Body of pancreas (tissue), 4 donors: Measurements from ENCODE around the gene ACTG1. TPM values are rescaled to one million over a fixed set of nuclear protein-coding genes. Genes with fewer than 3 reads are reported as not detected.
"Not testable (repeated sequence)": the region's sequence is repeated elsewhere in the genome, so short reads cannot be mapped to it uniquely, and the experiment has no call there.

Source experiments
- ATAC-seq: fragments of 150-250 bp; one replicate; pipeline ENCODE4 v1.9.1; 2016
- DNase-seq, 4 donors: peaks; one replicate each; pipeline ENCODE4 v3.0.0-alpha.2; 2019
- H3K27ac ChIP-seq, 4 donors: fragments of 200-600 bp; sonication (generic); 1 replicate in 3 of 4; 2 replicates in 1 of 4; pipeline versions ENCODE4 v1.5.1 to v1.6.1; 2016 to 2019; ENCODE audit warnings: mild to moderate bottlenecking in 1 of 4, mixed read lengths in 1 of 4, moderate library complexity in 1 of 4
- H3K27me3 ChIP-seq, 2 donors: fragments of 200-600 bp; sonication (generic); one replicate each; pipeline ENCODE4 v1.6.0; 2016; ENCODE audit warnings: mild to moderate bottlenecking in 1 of 2
- H3K36me3 ChIP-seq, 2 donors: fragments of 200-600 bp; sonication (generic); replicated peaks in 1 of 2; 2 replicates each; pipeline ENCODE4 v1.5.1; 2016; ENCODE audit warnings: low read depth in 2 of 2; ENCODE audit not compliant: insufficient read depth in 1 of 2
- H3K4me1 ChIP-seq: fragments of 200-600 bp; sonication (generic); one replicate; pipeline ENCODE4 v1.6.0; 2016
- H3K4me3 ChIP-seq, 2 donors: fragments of 200-600 bp; sonication (generic); 1 replicate in 1 of 2; 2 replicates in 1 of 2; pipeline ENCODE4 v1.5.1; 2016 to 2019
- H3K9me3 ChIP-seq, 3 donors: fragments of 200-600 bp; sonication (generic); 1 replicate in 2 of 3; 2 replicates in 1 of 3; pipeline ENCODE4 v1.5.1; 2016
- POLR2A ChIP-seq, 3 donors: fragments of 450-650 bp; IDR thresholded peaks; one replicate each; pipeline ENCODE4 v1.6.1; 2016; ENCODE audit warnings: antibody characterized with exemption in 3 of 3, mild to moderate bottlenecking in 2 of 3
- WGBS, 2 donors: methylation state at CpG; one replicate each; pipeline ENCODE4 v1.1.5; 2017; 5-methylcytosine and 5-hydroxymethylcytosine counted together
- intact Hi-C: fragments of 100-400 bp; cut with DNase I; formaldehyde crosslinking; loops from one replicate; pipeline ENCODE4 v1.15.1; 2023
- total RNA-seq, 2 donors: library from RNA; depleted of rRNA; stranded (reverse); fragments of >200 nt; gene quantifications; one replicate each; pipeline ENCODE4 v1.1.0, GENCODE V29; 2016
- TF ChIP-seq, protein P1 (sequence below), 7 experiments: fragments of 450-650 bp in 4 of 7; fragments of 200-600 bp in 3 of 7; sonication (generic) in 3 of 7; IDR thresholded peaks; one replicate each; pipeline ENCODE4 v1.5.1; 2016 to 2019; ENCODE audit warnings: antibody characterized with exemption in 7 of 7

Gene ACTG1
- total RNA-seq, 2 donors from 2014 or later = 1,634 to 1,790 TPM

DNA sequence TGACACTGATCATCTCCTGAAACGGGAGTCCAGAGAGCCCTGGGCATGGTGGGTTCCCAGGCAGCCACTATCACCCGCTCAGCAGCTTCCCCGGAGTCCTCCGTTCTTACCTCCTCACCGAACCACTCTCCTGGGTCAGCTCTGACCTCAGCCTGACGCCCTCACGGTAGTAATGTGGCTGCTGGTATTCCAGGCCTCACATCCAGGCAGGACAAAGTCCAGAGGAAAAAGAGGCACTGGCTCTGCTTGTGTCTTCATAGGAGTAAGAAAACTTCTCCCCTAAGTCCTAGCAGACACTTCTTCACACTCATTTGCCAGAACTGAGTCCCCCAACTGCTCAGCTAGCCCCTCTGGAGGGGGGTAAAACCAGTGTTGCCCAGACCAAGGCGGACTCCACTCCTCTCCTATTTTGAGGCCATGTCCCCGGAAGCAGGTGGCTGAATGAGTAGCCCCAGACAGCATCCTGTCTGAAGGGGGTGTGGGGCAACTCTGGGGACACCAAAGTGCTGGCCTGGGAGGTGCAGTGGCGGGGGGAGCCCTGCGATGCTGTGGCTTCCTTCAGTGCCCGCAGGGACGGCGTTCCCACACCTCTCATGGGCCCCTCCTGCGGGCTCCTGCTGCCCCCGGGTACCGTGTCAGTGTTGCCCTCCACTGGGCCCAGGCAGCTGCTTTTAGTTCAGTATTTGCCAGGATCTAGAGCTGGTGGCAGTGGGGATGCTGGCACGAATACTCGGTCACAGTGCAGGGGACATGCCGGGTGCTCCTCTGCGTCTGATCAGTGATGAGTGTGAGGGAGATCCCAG, 20.9 kb upstream of the ACTG1 start:
- Histone ChIP-seq H3K27me3 (no peaks in the 10 kb centered on the region), H3K9me3 (no peaks in the 10 kb centered on the region), H3K4me1 (peaks cover 49% of the 10 kb centered on the region), H3K4me3 (no peak overlapping the region), H3K27ac (no peak overlapping the region), H3K36me3 (no peaks in the 10 kb centered on the region)
- no peak for TF ChIP-seq POLR2A (IDR thresholded peaks at IDR 0.05)
- TF ChIP-seq, protein P1, sequence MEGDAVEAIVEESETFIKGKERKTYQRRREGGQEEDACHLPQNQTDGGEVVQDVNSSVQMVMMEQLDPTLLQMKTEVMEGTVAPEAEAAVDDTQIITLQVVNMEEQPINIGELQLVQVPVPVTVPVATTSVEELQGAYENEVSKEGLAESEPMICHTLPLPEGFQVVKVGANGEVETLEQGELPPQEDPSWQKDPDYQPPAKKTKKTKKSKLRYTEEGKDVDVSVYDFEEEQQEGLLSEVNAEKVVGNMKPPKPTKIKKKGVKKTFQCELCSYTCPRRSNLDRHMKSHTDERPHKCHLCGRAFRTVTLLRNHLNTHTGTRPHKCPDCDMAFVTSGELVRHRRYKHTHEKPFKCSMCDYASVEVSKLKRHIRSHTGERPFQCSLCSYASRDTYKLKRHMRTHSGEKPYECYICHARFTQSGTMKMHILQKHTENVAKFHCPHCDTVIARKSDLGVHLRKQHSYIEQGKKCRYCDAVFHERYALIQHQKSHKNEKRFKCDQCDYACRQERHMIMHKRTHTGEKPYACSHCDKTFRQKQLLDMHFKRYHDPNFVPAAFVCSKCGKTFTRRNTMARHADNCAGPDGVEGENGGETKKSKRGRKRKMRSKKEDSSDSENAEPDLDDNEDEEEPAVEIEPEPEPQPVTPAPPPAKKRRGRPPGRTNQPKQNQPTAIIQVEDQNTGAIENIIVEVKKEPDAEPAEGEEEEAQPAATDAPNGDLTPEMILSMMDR (IDR thresholded peaks at IDR 0.05) = no peak
- intact Hi-C loops = no loop called here
- DNase-seq (no peak), ATAC-seq (no peak)
- WGBS, 2 donors = 79 to 81% methylated on average over 7 to 21 of the region's 21 CpGs

DNA sequence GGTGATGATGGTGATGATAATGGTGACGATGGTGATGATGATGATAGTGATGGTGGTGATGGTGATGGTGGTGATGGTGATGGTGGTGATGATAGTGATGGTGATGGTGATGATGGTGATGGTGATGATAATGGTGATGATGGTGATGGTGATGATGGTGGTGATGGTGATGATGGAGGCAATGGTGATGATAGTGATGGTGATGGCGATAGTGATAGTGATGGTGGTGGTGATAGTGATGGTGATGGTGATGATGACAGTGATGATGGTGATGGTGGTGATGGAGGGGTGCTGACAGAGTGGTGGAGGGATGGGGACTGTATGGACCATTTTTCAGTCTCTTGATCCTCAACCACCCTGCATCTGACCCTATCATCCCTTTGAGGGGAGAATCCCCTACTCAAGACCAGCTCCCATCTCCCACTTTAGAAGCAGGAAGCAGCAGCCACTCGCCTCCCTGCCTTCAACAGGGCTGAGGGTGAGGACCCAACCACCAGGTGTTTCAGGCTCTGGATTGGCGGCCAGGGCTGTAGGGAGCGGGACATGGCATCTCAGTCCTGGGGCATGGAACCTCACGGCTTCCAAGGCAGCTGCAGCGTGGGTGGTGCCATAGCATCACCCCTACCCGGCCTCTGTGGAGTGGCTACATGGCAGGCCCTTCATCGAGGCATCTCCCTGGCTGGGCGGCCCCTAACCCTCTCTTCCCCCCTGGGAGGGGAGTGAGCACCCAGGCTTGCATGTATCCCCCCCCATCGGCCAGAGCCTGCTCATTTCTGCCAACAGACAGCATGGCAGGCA, 20.1 kb upstream of the ACTG1 start:
- intact Hi-C loops = no loop called here
- ATAC-seq (no peak), DNase-seq (no peak)
- Histone ChIP-seq H3K27ac (no peak overlapping the region), H3K36me3 (no peaks in the 10 kb centered on the region), H3K9me3 (no peaks in the 10 kb centered on the region), H3K27me3 (no peaks in the 10 kb centered on the region), H3K4me3 (no peak overlapping the region), H3K4me1 (peaks cover 43% of the 10 kb centered on the region)
- TF ChIP-seq POLR2A (IDR thresholded peaks at IDR 0.05) = no peak
- TF ChIP-seq, protein P1 (IDR thresholded peaks at IDR 0.05) = no peak
- WGBS, 2 donors = 91 to 96% methylated on average over 6 to 11 of the region's 11 CpGs

DNA sequence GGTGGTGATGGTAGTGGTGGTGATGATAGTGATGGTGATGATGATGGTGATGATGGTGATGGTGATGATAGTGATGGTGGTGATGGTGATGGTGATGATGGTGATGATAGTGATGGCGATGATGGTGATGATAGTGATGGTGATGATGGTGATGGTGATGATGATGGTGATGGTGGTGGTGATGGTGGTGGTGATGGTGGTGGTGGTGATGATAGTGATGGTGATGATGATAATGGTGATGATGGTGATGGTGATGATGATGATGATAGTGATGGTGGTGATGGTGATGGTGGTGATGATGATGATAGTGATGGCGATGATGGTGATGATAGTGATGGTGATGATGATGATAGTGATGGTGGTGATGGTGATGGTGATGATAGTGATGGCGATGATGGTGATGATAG, 19.4 kb upstream of the ACTG1 start:
- H3K9me3 ChIP-seq, H3K27me3 ChIP-seq, H3K4me3 ChIP-seq, DNase-seq, H3K36me3 ChIP-seq, intact Hi-C loops, ATAC-seq, H3K27ac ChIP-seq: not testable (repeated sequence)
- peaks cover 36% of the 10 kb centered on the region for H3K4me1 ChIP-seq
- WGBS, 2 donors = 80 to 85% methylated on average over 3 of the region's 3 CpGs

DNA sequence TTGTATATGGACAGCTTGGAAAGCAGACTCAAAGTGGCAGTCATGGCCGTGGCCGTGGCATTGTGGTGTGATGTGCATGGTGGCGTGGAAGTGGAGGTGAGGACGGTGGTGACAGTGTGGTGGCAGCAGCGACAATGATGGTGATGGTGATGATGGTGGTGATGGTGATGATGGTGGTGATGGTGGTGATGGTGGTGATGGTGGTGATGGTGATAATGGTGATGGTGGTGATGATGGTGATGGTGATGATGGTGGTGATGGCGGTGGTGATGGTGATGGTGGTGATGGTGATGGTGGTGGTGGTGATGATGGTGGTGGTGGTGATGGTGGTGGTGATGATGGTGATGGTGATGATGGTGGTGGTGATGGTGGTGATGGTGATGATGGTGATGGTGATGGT, 18.4 kb upstream of the ACTG1 start:
- DNase-seq, H3K27me3 ChIP-seq, H3K9me3 ChIP-seq, intact Hi-C loops, H3K27ac ChIP-seq, ATAC-seq, H3K4me3 ChIP-seq, H3K36me3 ChIP-seq: not testable (repeated sequence)
- peaks cover 26% of the 10 kb centered on the region for H3K4me1 ChIP-seq
- WGBS, 2 donors = 80% methylated on average over 6 of the region's 6 CpGs

DNA sequence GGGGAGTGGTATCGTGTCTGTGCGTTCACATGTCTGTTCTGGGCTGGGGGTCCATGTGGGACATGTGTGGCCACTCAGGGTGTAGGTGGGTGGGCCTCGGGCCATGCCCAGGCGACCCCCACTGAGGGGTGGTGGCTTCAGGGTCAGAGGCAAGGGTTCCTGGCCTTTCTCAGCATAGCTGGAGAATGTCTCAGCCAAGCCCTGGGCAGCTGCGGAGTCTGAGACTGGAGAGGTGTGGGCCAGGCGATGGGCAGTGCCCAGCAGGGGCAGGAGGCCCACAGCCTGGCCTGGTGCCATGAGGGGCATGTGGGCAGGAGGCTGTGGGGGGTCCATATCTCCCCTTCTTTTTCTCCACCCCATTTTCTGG, 16.8 kb upstream of the ACTG1 start:
- intact Hi-C loops = no loop called here
- no peaks in the 10 kb centered on the region for H3K9me3 ChIP-seq
- peaks cover 18% of the 10 kb centered on the region for H3K4me1 ChIP-seq
- H3K27ac ChIP-seq = no peak overlapping the region
- H3K4me3 ChIP-seq = no peak overlapping the region
- WGBS, 2 donors = 84 to 89% methylated on average over 3 to 6 of the region's 6 CpGs
- TF ChIP-seq, protein P1 (IDR thresholded peaks at IDR 0.05) = no peak
- TF ChIP-seq POLR2A (IDR thresholded peaks at IDR 0.05) = no peak
- DNase-seq (no peak), ATAC-seq (no peak)
- no peaks in the 10 kb centered on the region for H3K36me3 ChIP-seq
- H3K27me3 ChIP-seq = no peaks in the 10 kb centered on the region
